Tibial nerve (tissue), 4 donors: ENCODE data around the gene TRIM27. TPM values are rescaled to one million over a fixed set of nuclear protein-coding genes. Genes with fewer than 3 reads are reported as not detected.
A peak's percentile ranks its signal among the peaks of the same experiment; 100 is the strongest.
"Not testable (repeated sequence)": the region's sequence is repeated elsewhere in the genome, so short reads cannot be mapped to it uniquely, and the experiment has no call there.

Source experiments
- DNase-seq, 2 donors: peaks; one replicate each; pipeline ENCODE4 v3.0.0-alpha.2; 2019; ENCODE audit warnings: low spot score in 2 of 2
- H3K27ac ChIP-seq, 4 donors: fragments of 200-600 bp; sonication (generic) in 3 of 4; one replicate each; pipeline ENCODE4 v1.5.1; 2017 to 2019; ENCODE audit warnings: mild to moderate bottlenecking in 1 of 4
- H3K27me3 ChIP-seq, 2 donors: fragments of 200-600 bp; sonication (generic) in 1 of 2; one replicate each; pipeline versions ENCODE4 v1.5.1 to v1.6.0; 2017 to 2019
- H3K36me3 ChIP-seq, 3 donors: fragments of 200-600 bp; sonication (generic); one replicate each; pipeline ENCODE4 v1.5.1; 2018 to 2019
- H3K4me1 ChIP-seq, 4 donors: fragments of 200-600 bp; sonication (generic) in 3 of 4; one replicate each; pipeline ENCODE4 v1.5.1; 2017 to 2019
- H3K4me3 ChIP-seq, 4 donors: fragments of 200-600 bp; sonication (generic) in 3 of 4; one replicate each; pipeline ENCODE4 v1.5.1; 2017 to 2019; ENCODE audit warnings: mild to moderate bottlenecking in 1 of 4, moderate library complexity in 1 of 4
- H3K9me3 ChIP-seq, 4 donors: fragments of 200-600 bp; sonication (generic) in 3 of 4; one replicate each; pipeline ENCODE4 v1.5.1; 2017 to 2019
- CTCF ChIP-seq, 5 experiments: fragments of 200-600 bp in 3 of 5; fragments of 450-650 bp in 2 of 5; sonication (generic) in 3 of 5; IDR thresholded peaks; one replicate each; pipeline ENCODE4 v1.5.1; 2016 to 2019; ENCODE audit warnings: antibody characterized with exemption in 5 of 5, mild to moderate bottlenecking in 3 of 5, moderate library complexity in 2 of 5
- EP300 ChIP-seq, 2 donors: sonication (generic); formaldehyde crosslinking; IDR thresholded peaks; one replicate each; pipeline ENCODE4 v1.6.1; 2017; ENCODE audit warnings: antibody characterized with exemption in 2 of 2, mild to moderate bottlenecking in 1 of 2
- POLR2A ChIP-seq, 2 donors: fragments of 450-650 bp; IDR thresholded peaks; one replicate each; pipeline ENCODE4 v1.6.1; 2017; ENCODE audit warnings: antibody characterized with exemption in 2 of 2, mild to moderate bottlenecking in 2 of 2, moderate library complexity in 2 of 2
- WGBS, 2 donors: methylation state at CpG; one replicate each; pipeline ENCODE4 v1.1.5; 2018; 5-methylcytosine and 5-hydroxymethylcytosine counted together
- total RNA-seq, 4 donors: library from RNA; depleted of rRNA; stranded (reverse); fragments of >200 nt; gene quantifications; one replicate each; pipeline ENCODE4 v1.1.0, GENCODE V29; 2016

TRIM27 gene
- total RNA-seq = 10 to 100 TPM; 57.5 to 90.9 (median 72.4) TPM

- TF ChIP-seq CTCF (IDR thresholded peaks at IDR 0.05) = peak in 3 of 5 experiments; percentile 10 to 46 (median 23)
- peak; percentile 71 to 84 for TF ChIP-seq POLR2A (IDR thresholded peaks at IDR 0.05)
- peak in 1 of 2 donors; percentile 97 for TF ChIP-seq EP300 (IDR thresholded peaks at IDR 0.05)
- Histone ChIP-seq H3K27ac (peak within 1 kb of the TSS; percentile 88 to 95 (median 93)), H3K4me3 (peak within 1 kb of the TSS; percentile 60 to 97 (median 88)), H3K27me3 (no peaks in the 10 kb centered on the region), H3K4me1 (peaks cover 0 to 29% (median 16%) of the 10 kb centered on the region in 4 donors), H3K36me3 (peaks cover 0 to 36% (median 21%) of the 10 kb centered on the region in 3 donors), H3K9me3 (no peaks in the 10 kb centered on the region)
- 0 to 1% methylated on average over 37 to 69 of the region's 89 CpGs for WGBS, 2 donors
- peak; percentile 76 to 81 for DNase-seq
Measured at GRCh38 chr6:28923318-28924102, at the start of gene TRIM27. Gene TRIM27, minus strand, starts transcription at chr6:28923985. Its CDS starts 353 bp downstream, at chr6:28923632.

- not testable (repeated sequence) for DNase-seq, H3K27ac ChIP-seq
- 90 to 91% methylated on average over 21 of the region's 21 CpGs for WGBS, 2 donors
Measured at GRCh38 chr6:28970056-28970455, 46.3 kb upstream of the TRIM27 start.

GRCh38 chr6:28969129-28969528, 45.3 kb upstream of the TRIM27 start:
- WGBS, 2 donors = 70 to 83% methylated on average over 15 of the region's 15 CpGs
- TF ChIP-seq POLR2A (IDR thresholded peaks at IDR 0.05) (no peak), EP300 (IDR thresholded peaks at IDR 0.05) (no peak), CTCF (IDR thresholded peaks at IDR 0.05) (no peak)
- Histone ChIP-seq H3K27me3 (no peaks in the 10 kb centered on the region), H3K27ac (no peak overlapping the region), H3K9me3 (peaks cover 0 to 6% (median 0%) of the 10 kb centered on the region in 4 donors), H3K4me3 (no peak overlapping the region), H3K36me3 (no peaks in the 10 kb centered on the region), H3K4me1 (no peaks in the 10 kb centered on the region)
- DNase-seq = no peak

More at GRCh38 chr6:28970056-28970455, 46.3 kb upstream of the TRIM27 start:
- not testable (repeated sequence) for H3K4me3 ChIP-seq, H3K36me3 ChIP-seq, H3K4me1 ChIP-seq, H3K9me3 ChIP-seq, H3K27me3 ChIP-seq

- no peak for TF ChIP-seq POLR2A (IDR thresholded peaks at IDR 0.05)
- TF ChIP-seq CTCF (IDR thresholded peaks at IDR 0.05) = no peak
- no peak for TF ChIP-seq EP300 (IDR thresholded peaks at IDR 0.05)
- Histone ChIP-seq H3K9me3 (peaks cover 0 to 6% (median 0%) of the 10 kb centered on the region in 4 donors), H3K27ac (no peak overlapping the region), H3K27me3 (no peaks in the 10 kb centered on the region), H3K36me3 (no peaks in the 10 kb centered on the region), H3K4me3 (no peak overlapping the region), H3K4me1 (no peaks in the 10 kb centered on the region)
- no peak for DNase-seq
- WGBS, 2 donors = 81 to 82% methylated on average over 4 of the region's 4 CpGs
Measured at GRCh38 chr6:28968476-28968875, 44.7 kb upstream of the TRIM27 start.

- no peaks in the 10 kb centered on the region for H3K4me1 ChIP-seq
- H3K27me3 ChIP-seq = peaks cover 0 to under 1% of the 10 kb centered on the region in 2 donors
- DNase-seq = no peak
- no peak overlapping the region for H3K27ac ChIP-seq
- H3K4me3 ChIP-seq = no peak overlapping the region
- WGBS, 2 donors = 85 to 88% methylated on average over 2 of the region's 2 CpGs
- peaks cover 0 to 6% (median 0%) of the 10 kb centered on the region in 4 donors for H3K9me3 ChIP-seq
- TF ChIP-seq POLR2A (IDR thresholded peaks at IDR 0.05) = no peak
- no peak for TF ChIP-seq CTCF (IDR thresholded peaks at IDR 0.05)
- TF ChIP-seq EP300 (IDR thresholded peaks at IDR 0.05) = no peak
- no peaks in the 10 kb centered on the region for H3K36me3 ChIP-seq
Measured at GRCh38 chr6:28965706-28966105, 41.9 kb upstream of the TRIM27 start.
